ENCODE measurements around the gene ONECUT1.
A peak's percentile ranks its signal among the peaks of the same experiment; 100 is the strongest.

The ONECUT1 gene

DNA sequence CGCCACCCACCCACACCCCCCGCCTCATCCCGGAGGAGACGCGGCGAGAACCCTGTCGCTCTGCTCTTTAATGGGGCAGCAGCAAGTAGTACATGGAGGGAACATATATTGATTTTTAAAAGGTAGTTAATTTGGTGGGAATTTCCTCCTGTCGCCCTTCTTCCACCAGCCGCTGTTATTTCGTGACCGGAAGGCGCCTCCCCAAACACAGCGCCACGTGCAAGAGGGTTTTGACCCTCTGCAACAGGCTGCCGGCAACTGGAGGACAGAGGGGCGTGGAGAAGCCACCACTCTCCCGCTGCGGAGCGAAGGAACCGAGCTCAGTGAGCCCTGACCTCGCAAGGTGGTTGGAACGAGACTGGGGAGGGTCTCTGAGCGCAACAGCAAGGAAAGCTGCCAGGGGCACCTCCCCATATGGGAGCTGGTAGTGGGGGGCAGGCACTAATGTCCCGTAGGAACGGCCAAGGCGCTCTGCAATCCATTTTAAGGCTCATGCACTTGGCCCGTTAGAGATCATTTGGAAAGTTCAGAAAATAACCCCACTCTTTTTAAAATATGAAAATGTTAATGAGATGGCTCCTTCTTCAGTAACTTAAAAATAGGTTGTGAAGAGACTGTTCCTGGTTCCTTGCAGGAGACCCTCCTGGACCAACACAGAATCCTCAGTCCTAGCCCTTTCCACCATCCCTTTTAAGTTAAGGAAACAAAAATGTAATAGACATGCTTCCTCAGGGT, 4.3 kb downstream of the ONECUT1 start:
- no peak for DNase-seq (ENCODE audit: extremely low read depth, low read depth)
- H3K4me3 ChIP-seq (replicated peaks; ENCODE audit: low read depth, low read length), result no peak overlapping the region
- TF ChIP-seq, protein P1, sequence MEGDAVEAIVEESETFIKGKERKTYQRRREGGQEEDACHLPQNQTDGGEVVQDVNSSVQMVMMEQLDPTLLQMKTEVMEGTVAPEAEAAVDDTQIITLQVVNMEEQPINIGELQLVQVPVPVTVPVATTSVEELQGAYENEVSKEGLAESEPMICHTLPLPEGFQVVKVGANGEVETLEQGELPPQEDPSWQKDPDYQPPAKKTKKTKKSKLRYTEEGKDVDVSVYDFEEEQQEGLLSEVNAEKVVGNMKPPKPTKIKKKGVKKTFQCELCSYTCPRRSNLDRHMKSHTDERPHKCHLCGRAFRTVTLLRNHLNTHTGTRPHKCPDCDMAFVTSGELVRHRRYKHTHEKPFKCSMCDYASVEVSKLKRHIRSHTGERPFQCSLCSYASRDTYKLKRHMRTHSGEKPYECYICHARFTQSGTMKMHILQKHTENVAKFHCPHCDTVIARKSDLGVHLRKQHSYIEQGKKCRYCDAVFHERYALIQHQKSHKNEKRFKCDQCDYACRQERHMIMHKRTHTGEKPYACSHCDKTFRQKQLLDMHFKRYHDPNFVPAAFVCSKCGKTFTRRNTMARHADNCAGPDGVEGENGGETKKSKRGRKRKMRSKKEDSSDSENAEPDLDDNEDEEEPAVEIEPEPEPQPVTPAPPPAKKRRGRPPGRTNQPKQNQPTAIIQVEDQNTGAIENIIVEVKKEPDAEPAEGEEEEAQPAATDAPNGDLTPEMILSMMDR (IDR thresholded peaks at IDR 0.05; ENCODE audit: low read depth, low read length, missing control alignments), result no peak

DNA sequence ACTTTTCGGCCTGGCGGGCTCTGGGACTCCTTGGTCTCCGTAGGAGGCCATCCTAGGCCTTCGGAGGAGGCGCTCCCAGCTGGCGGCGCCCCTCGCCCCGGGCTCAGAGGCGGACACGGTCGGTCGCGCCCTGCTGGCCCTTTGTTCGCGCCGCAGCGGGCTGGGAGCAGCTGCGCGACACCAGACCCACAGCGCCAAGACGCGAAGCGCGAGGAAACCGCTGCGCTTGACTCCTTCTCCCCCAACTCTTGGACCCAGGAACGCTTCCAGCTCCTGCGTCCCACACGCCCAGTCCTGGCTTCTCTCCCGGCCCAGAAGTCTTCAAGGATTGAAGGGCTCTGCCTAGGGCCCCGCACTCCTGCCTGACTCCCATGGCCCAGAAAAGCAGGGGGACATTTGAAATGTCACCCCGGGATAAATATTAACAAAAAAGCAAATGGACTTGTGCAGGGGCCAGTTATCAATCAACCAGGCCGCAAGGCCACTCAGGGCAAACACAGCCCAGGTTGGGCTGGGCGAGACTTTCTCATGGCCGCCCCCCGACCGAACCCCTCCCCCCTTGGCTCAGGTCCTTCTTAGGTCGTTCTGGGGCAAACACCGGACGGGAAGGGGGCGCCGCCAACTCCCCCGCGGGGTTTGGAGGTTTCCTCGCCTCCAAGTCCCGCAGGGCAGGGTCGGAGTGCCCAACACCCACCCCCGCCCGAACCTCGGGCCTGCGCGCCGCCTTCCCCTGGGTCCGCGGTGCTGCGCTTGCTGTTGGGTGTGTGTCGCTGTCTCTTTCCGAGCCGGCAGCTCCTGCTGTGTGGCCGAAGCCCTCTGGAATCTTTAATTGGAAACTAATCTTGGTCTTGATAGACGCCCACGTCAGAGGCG, 5.1 kb downstream of the ONECUT1 start:
- H3K4me3 ChIP-seq (replicated peaks; ENCODE audit: low read depth, low read length), result no peak overlapping the region
- TF ChIP-seq, protein P1 (IDR thresholded peaks at IDR 0.05; ENCODE audit: low read depth, low read length, missing control alignments), result no peak

DNA sequence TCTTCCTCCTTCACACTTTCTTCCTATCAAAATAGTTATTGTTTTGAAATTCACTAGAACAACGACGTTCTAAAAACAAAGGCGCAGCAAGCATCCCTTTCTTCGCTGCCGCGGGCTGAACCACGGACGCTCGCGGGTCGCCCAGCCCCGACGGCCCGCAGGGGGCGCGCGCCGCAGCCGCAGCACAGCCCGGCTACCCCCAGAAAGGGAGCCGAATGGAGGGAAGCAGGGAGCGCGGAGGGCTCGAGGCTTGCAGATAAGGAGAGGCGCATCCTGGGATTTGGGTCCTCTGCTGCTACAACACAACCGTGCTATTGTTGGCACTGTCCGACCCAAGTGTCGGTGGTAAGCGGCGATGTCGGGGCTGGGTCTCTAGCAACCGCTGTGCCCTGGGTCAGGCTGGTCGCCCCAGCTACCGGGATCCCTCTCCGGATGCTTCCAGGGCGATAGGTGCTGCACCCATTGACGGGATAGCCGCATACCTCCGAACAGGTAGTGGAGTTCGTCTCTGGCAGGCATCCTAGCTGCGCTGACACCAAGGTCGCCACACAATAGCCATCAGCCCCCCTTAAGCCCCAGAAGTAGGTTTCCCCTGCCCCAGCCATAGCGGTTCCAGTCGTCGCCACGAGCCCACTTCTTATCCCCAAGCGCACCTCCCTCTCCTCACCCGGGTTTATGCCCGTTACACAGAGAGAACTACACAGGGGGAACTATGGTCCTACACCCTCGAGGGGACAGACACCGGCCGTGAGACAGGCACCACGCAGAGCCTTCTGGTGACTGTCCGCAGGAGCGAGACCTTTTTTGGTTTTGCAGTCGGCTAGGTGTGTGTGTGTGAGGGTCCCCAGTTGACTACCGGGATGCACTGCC, 6.0 kb downstream of the ONECUT1 start:
- TF ChIP-seq, protein P1 (IDR thresholded peaks at IDR 0.05; ENCODE audit: low read depth, low read length, missing control alignments), result peak; percentile 72
- no peak for DNase-seq (ENCODE audit: extremely low read depth, low read depth)
- no peak overlapping the region for H3K4me3 ChIP-seq (replicated peaks; ENCODE audit: low read depth, low read length)

More for the DNA sequence above, 5.1 kb downstream of the ONECUT1 start:
- DNase-seq (ENCODE audit: extremely low read depth, low read depth), result no peak

DNA sequence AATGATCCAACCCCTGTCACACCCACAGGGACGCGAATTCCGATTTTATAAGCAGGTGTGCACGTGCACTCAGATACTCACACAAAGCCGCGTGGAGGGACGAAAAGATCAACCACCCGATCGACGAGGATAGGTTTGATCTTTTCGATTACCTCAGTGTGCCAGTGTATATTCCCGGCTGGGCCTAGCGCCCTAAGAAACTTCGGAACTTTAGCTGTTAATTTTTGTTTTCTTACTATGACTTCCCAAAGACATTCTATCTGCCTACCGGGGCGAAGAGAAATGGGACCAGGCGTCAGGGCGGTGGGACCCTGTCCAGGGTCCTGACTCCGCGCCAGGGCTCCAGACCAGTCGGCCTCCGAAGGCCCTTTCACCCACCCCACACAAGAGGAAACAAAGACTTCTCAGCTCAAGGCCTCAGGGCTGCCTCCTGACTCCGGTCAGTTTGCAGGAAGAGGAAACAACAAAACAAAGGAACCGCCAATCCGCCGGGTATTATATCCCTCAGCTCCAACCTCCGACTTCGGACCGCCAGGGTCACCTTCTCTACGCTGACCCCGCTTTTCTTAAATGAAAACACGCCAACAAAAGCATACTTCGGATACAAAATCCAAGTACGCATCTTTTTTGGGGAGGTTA, 6.8 kb downstream of the ONECUT1 start:
- TF ChIP-seq, protein P1 (IDR thresholded peaks at IDR 0.05; ENCODE audit: low read depth, low read length, missing control alignments), result no peak
- DNase-seq (ENCODE audit: extremely low read depth, low read depth), result no peak
- H3K4me3 ChIP-seq (replicated peaks; ENCODE audit: low read depth, low read length), result no peak overlapping the region

DNA sequence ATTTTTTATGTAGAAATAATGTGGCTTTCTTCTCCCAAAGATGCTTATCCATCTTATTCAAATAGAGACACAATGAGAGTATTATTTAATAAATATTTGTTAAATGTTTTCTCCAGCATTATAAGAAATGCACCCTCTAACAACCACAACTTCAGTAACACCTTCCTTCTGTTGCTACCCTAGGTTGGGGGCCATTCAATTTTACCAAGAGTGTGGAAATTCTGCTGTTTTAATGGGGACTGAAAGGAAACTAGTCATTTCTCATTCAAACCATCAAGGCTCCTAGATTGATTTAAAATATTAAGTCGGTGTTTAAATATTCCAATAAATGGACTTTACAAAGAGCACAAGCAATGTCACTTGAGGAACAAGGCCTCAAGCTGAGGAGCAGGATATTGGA, 7.6 kb downstream of the ONECUT1 start:
- TF ChIP-seq, protein P1 (IDR thresholded peaks at IDR 0.05; ENCODE audit: low read depth, low read length, missing control alignments), result no peak
- DNase-seq (ENCODE audit: extremely low read depth, low read depth), result no peak

More for the DNA sequence above, 7.6 kb downstream of the ONECUT1 start:
- H3K4me3 ChIP-seq (replicated peaks; ENCODE audit: low read depth, low read length), result no peak overlapping the region

Data from HFF-Myc (cell line).